CD4-positive, alpha-beta T cell treated with Interleukin-6 for 4 hours (primary cell): ENCODE measurements around the gene SPIRE2.
"Not testable (repeated sequence)": the region's sequence is repeated elsewhere in the genome, so short reads cannot be mapped to it uniquely, and the experiment has no call there.

Experiments
- DNase-seq: peaks from one replicate; pipeline ENCODE4 v3.0.0-alpha.2; 2020; ENCODE audit warnings: mixed read lengths

SPIRE2 gene

DNA sequence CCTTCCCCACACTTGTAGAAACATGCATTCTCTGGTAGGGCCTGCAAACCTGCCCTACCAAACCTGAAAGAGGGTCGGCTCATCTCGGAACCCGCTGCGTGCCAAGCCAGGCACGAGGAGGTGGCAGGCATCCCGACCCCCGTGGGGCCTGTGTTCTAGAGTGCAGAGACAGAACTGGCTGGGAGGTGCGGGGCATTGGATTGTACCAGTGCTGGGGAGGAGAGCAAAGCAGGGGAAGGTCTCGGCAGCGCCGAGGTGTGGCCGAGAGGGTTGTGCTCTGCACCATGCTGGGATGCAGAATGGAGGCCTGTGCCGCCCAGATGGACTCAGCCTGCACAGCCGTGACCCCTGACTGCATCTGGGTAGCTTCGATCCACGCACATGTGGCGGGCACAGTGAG, 72.6 kb downstream of the SPIRE2 start:
- no peak for DNase-seq

GRCh38 chr16:89902980-89903379, 74.7 kb downstream of the SPIRE2 start:
- DNase-seq, result no peak

GRCh38 chr16:89903908-89904515, 75.7 kb downstream of the SPIRE2 start:
- DNase-seq, result no peak

DNA sequence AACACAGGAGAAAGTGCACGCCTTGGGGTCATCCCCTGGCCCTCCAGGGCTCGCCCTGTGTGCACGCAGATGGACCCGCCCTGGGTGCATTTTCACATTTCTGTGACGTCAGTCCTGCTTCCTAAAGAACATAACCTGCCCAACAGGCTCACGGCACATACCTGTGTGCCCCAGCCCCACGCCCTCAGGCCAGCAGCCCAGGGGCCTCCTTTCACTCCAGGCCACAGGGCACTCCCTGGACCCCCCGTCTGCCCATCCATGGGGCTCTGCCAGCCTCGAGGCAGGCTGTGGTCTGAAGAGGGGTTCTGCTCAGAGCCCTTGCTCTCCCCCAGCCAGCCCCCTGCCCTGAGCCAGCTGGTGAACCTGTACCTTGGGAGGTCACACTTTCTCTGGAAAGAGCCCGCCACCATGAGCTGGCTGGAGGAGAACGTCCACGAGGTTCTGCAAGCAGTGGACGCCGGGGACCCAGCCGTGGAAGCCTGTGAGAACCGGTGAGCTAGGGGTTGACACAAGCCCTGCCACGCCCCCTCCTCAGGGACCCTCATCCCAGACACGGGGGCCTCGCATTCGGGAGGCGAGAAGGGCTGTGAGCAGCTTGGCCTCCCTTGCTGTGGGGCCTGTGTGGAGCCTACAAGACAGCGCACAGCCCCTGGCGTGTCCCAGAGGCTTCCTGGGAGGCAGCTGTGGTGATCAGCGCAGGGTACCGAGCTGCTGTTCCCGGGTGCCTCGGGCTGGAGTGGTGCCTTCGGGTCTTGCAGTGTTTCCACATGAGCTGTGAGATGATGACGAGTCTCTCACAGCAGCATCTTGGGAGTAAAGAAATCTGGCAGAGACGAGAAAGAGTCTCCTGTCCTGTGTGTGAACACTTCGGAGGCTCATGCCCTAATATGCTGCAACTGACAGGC, 76.6 kb downstream of the SPIRE2 start:
- DNase-seq, result no peak

DNA sequence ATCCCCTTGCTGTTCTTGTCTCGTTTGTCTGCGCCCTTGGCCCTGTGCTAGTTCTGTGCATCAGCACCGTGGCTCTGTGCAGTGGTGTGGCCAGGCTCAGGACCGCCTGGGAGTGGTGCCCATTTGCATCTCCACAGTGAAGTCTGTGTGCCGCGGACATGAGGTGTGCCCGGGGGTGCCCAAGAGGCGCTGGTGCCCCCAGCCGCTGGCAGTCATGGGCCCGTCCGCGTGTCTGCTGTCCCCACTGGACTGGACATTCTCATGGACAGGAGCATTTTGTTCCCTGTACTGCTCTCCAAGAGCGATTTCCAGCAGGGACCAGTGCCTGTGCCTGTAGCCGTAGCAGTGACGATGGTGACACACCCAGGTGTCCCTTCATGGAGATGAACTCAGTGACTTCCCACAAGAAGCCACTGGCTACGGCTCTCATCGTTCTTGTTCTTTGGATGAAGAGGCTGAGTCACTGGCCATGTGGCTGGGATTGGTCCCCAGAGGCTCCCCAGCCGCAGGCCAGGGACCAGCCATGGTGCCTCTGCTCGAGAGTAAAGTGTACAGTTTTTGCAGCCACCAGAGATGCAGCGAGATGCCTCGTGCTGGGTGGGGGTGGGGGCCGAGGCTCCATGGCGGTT, 77.3 kb downstream of the SPIRE2 start:
- DNase-seq, result no peak

DNA sequence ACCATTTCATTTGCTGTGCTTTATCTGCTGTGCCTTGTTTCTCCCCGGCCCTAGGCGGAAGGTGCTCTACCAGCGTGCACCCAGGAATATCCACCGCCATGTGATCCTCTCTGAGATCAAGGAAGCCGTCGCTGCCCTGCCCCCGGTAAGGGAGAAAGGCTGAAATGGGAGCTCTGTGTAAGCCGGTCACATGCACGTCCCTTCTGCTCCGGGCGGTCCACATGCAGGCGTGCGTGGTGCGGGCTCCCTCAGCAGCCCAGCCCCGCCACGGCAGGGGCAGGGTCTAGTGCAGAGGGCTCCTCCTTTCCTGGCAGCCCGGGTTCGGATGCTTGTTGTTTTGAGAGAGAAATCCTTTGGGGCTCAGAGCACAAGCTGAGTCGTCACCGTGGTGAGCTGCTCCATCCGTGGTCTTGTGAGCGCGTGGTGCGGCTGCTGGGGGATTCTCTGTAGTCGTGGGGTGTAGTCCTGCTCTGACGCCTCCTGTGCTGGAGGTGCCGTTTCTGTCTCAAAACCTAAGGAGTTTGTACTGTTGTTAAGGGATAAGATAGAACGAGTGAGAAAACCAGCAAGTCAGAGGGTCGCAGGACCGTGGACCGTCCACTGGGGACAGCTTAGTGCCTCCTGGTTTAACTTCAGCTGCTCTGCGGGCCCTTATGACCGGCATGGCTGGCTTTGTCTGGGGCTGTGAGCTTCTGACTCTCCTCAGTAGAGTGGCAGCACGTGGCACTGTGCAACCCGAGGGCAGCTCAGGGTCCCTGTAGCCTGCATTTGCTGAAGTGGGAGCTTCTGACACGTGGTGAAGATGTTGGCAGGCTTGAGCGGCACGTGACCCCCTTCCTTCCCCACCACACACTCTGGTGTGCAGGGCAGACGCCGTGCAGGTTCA, 78.1 kb downstream of the SPIRE2 start:
- DNase-seq, result no peak

DNA sequence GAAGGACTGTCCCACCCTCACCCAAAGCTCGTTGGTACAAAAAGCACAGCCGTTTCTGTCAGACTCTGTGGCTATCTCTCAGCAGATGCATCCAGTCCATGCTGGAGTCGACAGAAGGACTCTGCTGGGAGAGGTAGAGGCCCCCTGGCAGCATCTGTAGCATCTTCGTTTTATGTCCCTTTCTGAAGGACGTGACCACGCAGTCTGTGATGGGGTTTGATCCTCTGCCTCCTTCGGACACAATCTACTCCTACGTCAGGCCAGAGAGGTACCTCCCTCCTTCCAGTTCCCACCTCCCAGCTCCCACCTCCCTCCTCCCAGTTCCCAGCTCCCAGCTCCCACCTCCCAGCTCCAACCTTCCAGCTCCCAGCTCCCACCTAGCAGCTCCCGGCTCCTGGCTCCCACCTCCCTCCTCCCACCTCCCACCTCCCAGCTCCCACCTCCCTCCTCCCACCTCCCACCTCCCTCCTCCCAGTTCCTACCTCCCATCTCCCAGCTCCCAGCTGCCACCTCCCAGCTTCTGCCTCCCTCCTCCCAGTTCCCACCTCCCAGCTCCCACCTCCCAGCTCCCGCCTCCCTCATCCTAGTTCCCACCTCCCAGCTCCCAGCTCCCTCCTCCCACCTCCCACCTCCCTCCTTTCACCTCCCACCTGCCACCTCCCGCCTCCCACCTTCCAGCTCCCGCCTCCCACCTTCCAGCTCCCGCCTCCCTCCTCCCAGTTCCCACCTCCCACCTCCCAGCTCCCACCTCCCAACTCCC, 79.0 kb downstream of the SPIRE2 start:
- no peak for DNase-seq

GRCh38 chr16:89908236-89908635, 80.0 kb downstream of the SPIRE2 start:
- DNase-seq, result no peak

GRCh38 chr16:89909777-89910716, 81.8 kb downstream of the SPIRE2 start:
- DNase-seq, result peak; percentile 72

DNA sequence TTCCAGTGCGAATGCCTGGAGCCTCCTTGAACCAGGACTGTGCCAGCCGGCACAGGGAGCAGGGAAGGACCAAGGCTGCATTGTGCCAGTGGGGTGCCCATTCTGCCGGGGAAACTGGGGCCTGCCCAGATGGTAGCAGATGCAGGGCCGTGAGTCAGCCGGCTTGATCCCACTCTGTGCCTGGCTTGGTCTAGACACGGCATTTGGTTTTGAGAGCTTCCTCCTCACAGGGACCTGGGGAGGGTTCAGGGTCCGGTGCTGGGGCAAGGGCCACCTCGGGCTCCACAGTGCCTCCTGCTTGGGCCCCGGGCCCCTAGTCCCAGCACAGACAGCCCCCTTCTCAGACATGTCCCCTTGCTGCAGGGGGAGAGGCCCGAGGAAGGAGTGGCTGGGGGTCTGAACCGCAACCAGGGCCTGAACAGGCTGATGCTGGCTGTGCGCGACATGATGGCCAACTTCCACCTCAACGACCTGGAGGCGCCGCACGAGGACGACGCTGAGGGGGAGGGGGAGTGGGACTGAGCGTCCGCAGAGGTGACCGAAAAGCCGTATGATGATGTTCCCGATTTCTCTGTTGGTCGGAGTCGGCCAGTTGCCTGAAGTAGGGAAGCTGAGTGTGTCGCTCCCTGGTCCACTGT, 82.6 kb downstream of the SPIRE2 start:
- no peak for DNase-seq

DNA sequence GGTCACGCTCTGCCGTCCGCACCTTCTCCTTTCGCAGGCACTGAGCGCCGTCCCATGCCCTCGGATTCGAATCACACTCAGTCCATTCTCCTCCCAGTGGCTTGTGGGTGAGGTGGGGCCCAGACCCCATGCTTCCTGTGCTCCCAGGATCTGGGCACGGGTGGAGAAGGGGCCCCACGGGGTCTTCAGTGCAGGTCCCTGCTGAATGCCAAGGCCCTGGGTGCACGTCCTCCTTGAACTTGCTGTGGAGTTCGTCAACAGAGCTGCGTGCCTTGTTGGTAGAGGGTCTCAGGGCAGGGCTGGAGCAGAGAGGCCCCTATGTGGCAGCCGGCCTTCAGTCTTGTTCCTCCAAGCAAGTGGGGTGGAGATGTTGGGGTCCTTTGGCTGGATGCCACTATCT, 83.1 kb downstream of the SPIRE2 start:
- DNase-seq, result no peak

- DNase-seq, result no peak
These were observed 83.9 kb downstream of the SPIRE2 start for GRCh38 chr16:89912143-89912542.

DNA sequence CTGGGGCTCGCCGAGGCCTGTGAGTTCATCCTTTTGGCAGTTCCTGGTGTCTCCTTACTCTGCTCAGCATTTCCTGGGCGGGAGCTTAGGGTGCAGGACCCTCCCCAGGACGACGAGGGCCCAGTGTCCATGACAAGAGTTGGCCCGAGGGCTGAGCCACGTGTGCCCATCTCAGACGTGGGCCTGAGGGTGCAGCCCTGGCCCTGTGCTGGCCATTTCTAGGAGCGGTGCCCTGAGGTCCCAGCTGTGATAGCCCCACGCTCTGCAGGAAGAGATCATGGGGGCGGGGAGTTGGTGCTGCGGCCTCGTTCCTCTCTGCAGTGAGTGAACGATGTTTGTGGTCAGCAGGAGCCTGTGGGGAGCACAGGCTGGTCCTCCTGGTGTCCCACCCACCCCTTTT, 84.4 kb downstream of the SPIRE2 start:
- no peak for DNase-seq

DNA sequence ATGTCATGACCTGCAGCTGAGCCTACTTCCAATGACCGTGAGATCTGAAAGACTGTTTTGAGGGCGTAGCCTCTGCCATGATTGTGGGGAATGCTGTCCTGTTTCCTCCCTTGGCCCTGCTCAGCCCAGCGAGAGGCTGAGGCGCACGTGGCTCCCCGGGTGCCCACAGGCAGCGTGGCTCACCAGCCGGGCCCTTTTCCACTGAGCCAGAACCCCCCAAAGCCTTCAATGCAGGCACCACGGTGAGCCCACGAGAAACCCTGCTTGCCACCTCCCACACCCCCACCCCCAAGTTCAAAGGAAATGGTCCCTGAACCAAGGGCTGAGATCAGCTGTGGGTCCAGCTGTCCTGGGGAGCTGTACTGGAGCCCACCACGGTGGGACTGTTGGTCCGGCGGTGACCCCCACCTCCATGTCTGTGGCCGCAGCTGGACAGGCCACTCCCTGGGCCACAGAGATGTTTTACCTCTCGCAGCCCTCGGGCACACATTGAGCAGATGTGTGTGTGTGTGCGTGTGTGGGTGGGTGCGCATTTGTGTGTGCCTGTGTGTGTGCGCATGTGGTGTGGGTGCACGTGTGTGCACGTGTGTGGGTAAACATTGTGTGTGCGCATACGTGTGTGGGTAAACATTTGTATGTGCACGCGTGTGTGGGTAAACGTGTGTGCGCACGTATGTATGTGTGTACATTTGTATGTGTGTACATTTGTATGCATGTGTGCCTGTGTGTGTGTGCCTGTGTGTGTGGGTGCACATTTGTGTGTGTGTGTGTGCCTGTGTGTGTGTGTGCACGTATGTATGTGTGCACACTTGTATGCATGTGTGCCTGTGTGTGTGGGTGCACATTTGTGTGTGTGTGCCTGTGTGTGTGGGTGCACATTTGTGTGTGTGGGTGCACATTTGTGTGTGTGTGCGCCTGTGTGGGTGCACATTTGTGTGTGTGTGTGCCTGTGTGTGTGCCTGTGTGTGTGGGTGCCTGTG, 85.4 kb downstream of the SPIRE2 start:
- no peak for DNase-seq

DNA sequence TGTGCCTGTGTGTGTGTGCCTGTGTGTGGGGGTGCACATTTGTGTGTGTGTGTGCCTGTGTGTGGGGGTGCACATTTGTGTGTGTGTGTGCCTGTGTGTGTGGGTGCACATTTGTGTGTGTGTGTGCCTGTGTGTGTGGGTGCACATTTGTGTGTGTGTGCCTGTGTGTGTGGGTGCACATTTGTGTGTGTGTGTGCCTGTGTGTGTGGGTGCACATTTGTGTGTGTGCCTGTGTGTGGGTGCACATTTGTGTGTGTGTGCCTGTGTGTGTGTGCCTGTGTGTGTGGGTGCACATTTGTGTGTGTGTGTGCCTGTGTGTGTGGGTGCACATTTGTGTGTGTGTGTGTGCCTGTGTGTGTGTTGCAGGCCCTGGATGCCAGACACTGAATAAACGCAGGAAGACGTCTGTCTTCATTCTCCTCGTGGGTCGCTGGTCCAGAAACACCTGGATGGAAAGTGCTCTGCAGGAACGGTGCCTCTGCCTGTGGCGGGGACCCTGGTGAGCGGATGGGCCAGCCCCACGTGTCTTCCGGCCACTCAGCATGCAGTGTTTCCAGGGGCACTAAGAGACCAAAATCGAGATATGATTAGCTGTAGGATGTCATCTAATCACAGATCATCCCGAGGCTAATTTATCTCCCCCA, 86.5 kb downstream of the SPIRE2 start:
- DNase-seq, result not testable (repeated sequence)

DNA sequence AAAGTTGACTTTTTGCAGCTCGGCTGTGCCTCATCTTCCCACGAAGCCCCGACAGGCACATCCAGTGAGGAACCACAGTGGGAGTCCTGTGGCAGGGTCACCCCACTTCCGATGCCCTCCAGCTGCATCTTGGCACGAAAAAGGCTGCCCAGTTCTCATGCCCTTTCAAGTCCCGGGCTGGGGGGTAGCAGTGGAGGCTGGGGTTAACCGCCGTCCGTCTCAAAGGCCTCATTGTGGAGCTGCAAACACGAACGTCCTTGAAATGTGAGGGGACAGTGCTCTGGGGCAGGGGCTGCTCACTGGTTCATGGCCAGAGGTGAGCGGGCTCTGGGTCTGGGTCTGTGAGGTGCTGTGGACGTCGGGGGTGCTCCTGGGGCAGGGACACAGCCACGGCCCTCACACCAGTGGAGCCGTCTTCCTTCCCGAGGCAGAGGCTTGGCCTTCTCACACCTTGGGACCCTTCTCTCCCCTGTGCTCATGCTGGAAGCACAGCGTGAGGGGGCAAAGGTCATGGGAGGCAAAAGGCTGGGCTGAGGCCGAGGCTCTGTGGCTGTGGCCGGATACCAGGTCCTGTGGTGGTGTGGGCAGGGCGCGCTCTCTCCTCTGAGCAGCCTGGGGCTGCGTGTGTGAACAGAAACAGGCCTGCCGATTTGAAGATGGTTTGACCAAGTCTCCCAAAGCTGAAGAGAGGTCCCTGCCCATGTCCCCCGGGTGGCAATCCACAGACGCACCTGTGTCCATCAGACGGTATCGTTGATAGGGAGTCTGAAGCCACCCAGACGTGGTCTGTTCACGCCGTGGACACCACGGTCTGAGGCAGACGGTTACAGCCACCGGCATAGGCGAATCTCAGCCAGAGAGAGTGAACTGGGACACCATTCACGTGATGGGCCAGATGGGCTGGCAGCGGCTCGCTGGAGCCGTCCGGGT, 87.3 kb downstream of the SPIRE2 start:
- DNase-seq, result no peak

GRCh38 chr16:89917773-89918452, 89.6 kb downstream of the SPIRE2 start:
- DNase-seq, result peak; percentile 76
